Suprapubic skin (tissue), 4 donors: ENCODE data around the gene FBH1. TPM values are rescaled to one million over a fixed set of nuclear protein-coding genes. Genes with fewer than 3 reads are reported as not detected.
A peak's percentile ranks its signal among the peaks of the same experiment; 100 is the strongest.

Experiments used
- DNase-seq, 2 donors: peaks; one replicate each; pipeline ENCODE4 v3.0.0-alpha.2; 2019; ENCODE audit warnings: low spot score in 2 of 2
- H3K27ac ChIP-seq: fragments of 200-600 bp; sonication (generic); one replicate; pipeline ENCODE4 v1.5.1; 2019
- H3K27me3 ChIP-seq: fragments of 200-600 bp; sonication (generic); one replicate; pipeline ENCODE4 v1.5.1; 2019
- H3K36me3 ChIP-seq: fragments of 200-600 bp; sonication (generic); one replicate; pipeline ENCODE4 v1.5.1; 2019
- H3K4me1 ChIP-seq: fragments of 200-600 bp; sonication (generic); one replicate; pipeline ENCODE4 v1.5.1; 2019
- H3K4me3 ChIP-seq: fragments of 200-600 bp; sonication (generic); one replicate; pipeline ENCODE4 v1.5.1; 2019; ENCODE audit warnings: mild to moderate bottlenecking
- H3K9me3 ChIP-seq: fragments of 200-600 bp; sonication (generic); one replicate; pipeline ENCODE4 v1.5.1; 2019
- EP300 ChIP-seq: sonication (generic); formaldehyde crosslinking; IDR thresholded peaks from one replicate; pipeline ENCODE4 v1.6.1; 2017; ENCODE audit warnings: antibody characterized with exemption
- POLR2A ChIP-seq, 2 donors: fragments of 450-650 bp; IDR thresholded peaks; one replicate each; pipeline ENCODE4 v1.6.1; 2017; ENCODE audit warnings: antibody characterized with exemption in 2 of 2, mild to moderate bottlenecking in 2 of 2, moderate library complexity in 2 of 2
- POLR2AphosphoS5 ChIP-seq, 3 donors: sonication (generic); formaldehyde crosslinking; IDR thresholded peaks; one replicate each; pipeline ENCODE4 v1.6.1; 2017; ENCODE audit warnings: antibody characterized with exemption in 3 of 3
- WGBS: methylation state at CpG from one replicate; pipeline ENCODE4 v1.1.5; 2018; 5-methylcytosine and 5-hydroxymethylcytosine counted together
- total RNA-seq, 4 donors: library from RNA; depleted of rRNA; stranded (reverse); fragments of >200 nt; gene quantifications; one replicate each; pipeline ENCODE4 v1.1.0, GENCODE V29; 2016
- TF ChIP-seq, protein P1 (sequence below), 2 donors: fragments of 200-600 bp in 1 of 2; fragments of 450-650 bp in 1 of 2; sonication (generic) in 1 of 2; IDR thresholded peaks; one replicate each; pipeline ENCODE4 v1.5.1; 2016 to 2019; ENCODE audit warnings: antibody characterized with exemption in 2 of 2, mild to moderate bottlenecking in 1 of 2, moderate library complexity in 1 of 2

The FBH1 gene
- total RNA-seq: 100 to 1,000 TPM in 2 of 4 donors, 10 to 100 TPM in 2; 70.9 to 131 (median 90.6) TPM

DNA sequence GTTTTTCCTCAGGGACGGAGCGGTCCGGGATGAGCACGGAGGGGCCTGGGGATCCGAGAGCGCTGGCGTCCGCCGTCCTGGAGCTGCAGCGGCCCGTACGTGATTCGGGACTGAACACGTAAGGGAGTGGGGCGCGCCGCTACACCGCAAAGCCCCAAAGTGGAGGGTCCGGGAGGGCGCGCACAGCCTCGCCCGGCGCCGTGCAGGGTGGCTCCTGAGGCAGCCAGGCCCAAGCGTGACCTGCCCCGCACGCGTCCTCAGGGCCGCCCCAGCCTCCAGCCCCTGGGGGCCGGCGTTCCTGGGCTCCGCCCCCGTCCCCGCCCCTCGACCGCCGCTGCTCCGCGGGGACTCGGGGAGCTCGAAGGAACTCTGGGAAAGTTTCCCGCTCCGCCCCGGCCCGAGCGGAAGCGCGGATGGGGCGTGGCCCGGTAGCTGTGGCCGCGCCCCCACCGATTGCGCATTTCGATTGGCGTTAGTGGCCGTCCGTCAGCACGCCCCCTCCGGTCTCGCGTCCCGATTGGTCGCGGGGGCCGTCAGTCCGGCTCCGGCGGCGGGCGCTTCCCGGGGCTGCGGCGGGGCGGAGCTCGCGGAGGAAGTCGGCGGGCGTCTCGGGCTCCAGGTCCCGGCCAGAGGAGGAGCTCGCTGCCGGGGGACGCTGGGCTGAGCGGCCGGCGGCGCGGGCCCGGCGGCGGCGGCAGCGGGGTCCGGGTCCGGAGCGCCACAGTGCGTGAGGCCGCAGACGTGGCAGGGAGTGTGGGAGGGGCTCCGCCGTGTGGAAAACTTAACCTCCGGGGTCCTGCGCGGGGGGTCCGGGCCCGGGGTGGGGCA is at the start of gene FBH1, which contains the start of gene ANKRD16:
Gene FBH1, plus strand, starts transcription at position 620 of the 828 bp plus-strand sequence. Its CDS starts 103 bp downstream, at position 723.
Gene ANKRD16, minus strand, starts transcription at position 270 of the 828 bp plus-strand sequence. CDS start 539 bp downstream, outside the sequence.
- H3K27ac ChIP-seq: peak within 1 kb of the TSS; percentile 95
- peak; percentile 98 to 99 for DNase-seq
- no peak for TF ChIP-seq EP300
- TF ChIP-seq, protein P1, sequence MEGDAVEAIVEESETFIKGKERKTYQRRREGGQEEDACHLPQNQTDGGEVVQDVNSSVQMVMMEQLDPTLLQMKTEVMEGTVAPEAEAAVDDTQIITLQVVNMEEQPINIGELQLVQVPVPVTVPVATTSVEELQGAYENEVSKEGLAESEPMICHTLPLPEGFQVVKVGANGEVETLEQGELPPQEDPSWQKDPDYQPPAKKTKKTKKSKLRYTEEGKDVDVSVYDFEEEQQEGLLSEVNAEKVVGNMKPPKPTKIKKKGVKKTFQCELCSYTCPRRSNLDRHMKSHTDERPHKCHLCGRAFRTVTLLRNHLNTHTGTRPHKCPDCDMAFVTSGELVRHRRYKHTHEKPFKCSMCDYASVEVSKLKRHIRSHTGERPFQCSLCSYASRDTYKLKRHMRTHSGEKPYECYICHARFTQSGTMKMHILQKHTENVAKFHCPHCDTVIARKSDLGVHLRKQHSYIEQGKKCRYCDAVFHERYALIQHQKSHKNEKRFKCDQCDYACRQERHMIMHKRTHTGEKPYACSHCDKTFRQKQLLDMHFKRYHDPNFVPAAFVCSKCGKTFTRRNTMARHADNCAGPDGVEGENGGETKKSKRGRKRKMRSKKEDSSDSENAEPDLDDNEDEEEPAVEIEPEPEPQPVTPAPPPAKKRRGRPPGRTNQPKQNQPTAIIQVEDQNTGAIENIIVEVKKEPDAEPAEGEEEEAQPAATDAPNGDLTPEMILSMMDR (IDR thresholded peaks at IDR 0.05): no peak
- peak in 1 of 2 donors; percentile 55 for TF ChIP-seq POLR2A (IDR thresholded peaks at IDR 0.05)
- peak in 2 of 3 donors; percentile 76 to 91 for TF ChIP-seq POLR2AphosphoS5 (IDR thresholded peaks at IDR 0.05)
- H3K36me3 ChIP-seq: peaks cover 22% of the 10 kb centered on the region
- no peaks in the 10 kb centered on the region for H3K27me3 ChIP-seq
- H3K4me1 ChIP-seq: peaks cover 44% of the 10 kb centered on the region
- H3K4me3 ChIP-seq: peak within 1 kb of the TSS; percentile 90
- no peaks in the 10 kb centered on the region for H3K9me3 ChIP-seq
- no CpG with 5 or more reads among the region's 109 CpGs for WGBS

DNA sequence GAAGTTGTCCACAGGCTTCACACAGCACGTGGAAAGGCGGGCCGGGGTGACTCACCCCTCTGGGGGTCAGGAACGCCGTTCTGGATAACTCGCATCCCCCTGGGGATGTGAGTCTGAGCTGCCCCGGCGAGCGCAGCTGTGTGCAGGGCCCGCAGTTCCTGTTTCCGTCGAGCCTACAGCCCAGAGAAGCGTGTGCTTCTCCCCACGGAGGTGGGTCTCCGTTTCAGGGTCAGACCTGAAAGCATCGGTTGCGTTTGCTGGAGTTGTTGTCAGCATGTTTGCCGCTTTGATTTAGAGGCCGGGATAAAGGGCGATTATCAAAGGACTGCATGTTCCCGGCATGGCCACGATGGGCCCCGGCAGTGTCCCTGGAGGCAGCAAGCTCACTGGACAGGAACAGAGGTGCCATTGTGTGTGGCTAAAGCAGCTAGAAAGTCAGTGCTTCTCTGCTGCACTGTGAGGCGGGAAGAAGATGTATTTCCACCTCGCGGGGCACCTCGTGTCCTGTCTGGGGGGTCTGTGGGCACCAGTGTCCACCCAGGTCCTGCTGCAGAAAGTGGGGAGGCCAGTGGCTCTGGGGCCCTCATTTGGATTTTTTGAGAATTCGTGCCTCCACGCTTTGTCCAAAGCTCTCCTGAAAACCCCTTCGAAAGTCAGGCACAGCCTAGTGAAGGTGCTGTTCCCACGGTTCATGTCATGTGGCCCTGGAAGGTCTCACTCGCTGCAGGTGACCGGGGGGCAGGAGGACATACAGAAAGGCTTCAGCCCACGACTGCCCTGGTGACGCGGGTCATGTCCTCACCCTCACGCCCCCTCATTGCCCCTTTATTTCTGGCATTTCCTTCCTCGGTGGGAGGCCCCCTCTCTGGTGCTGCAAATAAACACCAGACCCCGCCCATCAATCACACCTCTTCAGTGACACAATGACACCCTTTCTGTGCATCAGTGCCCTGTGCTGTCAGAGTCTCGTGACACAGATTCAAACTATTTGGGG is 49.4 kb upstream of the FBH1 start:
- Histone ChIP-seq H3K27ac (peak overlapping the region; percentile 24), H3K36me3 (no peaks in the 10 kb centered on the region), H3K4me1 (peaks cover 7% of the 10 kb centered on the region), H3K27me3 (no peaks in the 10 kb centered on the region), H3K9me3 (no peaks in the 10 kb centered on the region), H3K4me3 (no peak overlapping the region)
- TF ChIP-seq POLR2AphosphoS5 (IDR thresholded peaks at IDR 0.05) (no peak), EP300 (no peak), POLR2A (IDR thresholded peaks at IDR 0.05) (no peak)
- TF ChIP-seq, protein P1 (IDR thresholded peaks at IDR 0.05): no peak
- 50% methylated on average over 38 of the region's 40 CpGs for WGBS
- no peak for DNase-seq

DNA sequence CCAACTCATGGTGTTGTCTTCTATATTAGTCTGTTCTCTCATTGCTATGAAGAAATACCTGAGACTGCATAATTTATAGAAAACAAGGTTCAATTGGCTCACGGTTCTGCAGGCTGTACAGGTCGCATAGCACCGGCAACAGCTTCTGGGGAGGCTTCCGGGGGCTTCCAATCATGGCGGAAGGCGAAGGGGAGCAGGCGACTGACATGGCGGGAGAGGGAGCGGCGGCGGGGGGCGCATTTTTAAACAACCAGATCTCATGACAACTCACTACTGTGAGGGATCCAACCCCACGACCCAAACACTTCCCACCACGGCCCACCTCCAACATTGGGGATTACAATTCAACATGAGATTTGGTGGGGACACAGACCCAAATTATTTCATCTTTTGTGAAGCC is 48.1 kb upstream of the FBH1 start:
- WGBS: 95% methylated on average over 14 of the region's 14 CpGs

DNA sequence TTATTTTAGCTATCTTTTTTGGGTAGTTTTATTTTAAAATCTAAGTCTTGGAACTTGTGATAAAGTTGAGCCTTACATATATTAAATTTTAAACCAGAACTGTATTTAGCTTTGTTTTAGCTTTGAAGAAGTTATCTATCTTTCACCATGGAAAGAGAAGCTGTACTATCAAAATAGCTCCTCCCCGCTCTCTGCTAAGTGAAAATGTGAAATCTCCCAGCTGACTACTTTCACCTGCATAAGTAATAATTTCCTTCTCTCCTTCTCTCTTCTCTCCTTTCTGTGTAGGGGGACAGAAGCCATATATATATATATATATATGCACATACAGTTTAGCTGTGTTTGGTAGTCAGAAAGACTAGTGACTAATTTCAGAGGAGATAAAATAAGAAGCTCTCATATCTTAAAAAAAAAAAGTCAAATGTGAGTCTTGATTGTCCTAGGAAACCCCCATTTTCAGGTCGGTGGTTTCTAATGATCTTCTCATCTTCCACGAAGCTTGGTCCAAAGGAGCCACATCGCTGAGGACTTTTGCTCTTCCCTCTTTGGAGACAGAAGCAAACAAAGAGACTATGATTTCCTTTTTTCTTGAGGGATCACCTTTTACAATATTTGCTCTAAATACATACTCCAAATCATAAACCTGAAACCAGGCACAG is 46.2 kb upstream of the FBH1 start:
- H3K9me3 ChIP-seq: no peaks in the 10 kb centered on the region
- no peak overlapping the region for H3K4me3 ChIP-seq
- 71% methylated on average over 4 of the region's 4 CpGs for WGBS
- no peak for TF ChIP-seq POLR2AphosphoS5 (IDR thresholded peaks at IDR 0.05)
- no peak for TF ChIP-seq POLR2A (IDR thresholded peaks at IDR 0.05)
- TF ChIP-seq EP300: no peak
- H3K36me3 ChIP-seq: no peaks in the 10 kb centered on the region
- DNase-seq: no peak
- H3K27ac ChIP-seq: no peak overlapping the region
- H3K4me1 ChIP-seq: peaks cover 7% of the 10 kb centered on the region
- H3K27me3 ChIP-seq: no peaks in the 10 kb centered on the region

More for the DNA sequence above, 48.1 kb upstream of the FBH1 start:
- Histone ChIP-seq H3K4me1 (peaks cover 7% of the 10 kb centered on the region), H3K36me3 (no peaks in the 10 kb centered on the region), H3K4me3 (no peak overlapping the region), H3K27me3 (no peaks in the 10 kb centered on the region), H3K9me3 (no peaks in the 10 kb centered on the region), H3K27ac (no peak overlapping the region)
- no peak for DNase-seq
- no peak for TF ChIP-seq POLR2A (IDR thresholded peaks at IDR 0.05)
- TF ChIP-seq POLR2AphosphoS5 (IDR thresholded peaks at IDR 0.05): no peak
- TF ChIP-seq, protein P1 (IDR thresholded peaks at IDR 0.05): no peak
- TF ChIP-seq EP300: no peak
